Naive thymus-derived CD4-positive, alpha-beta T cell (primary cell): ENCODE data around the gene STIL. TPM values are rescaled to one million over a fixed set of nuclear protein-coding genes. Genes with fewer than 3 reads are reported as not detected.
"Not testable (repeated sequence)": the region's sequence is repeated elsewhere in the genome, so short reads cannot be mapped to it uniquely, and the experiment has no call there.

Experiments
- ATAC-seq: fragments of 150-1000 bp; cut with Tn5 transposase; 2 replicates; pipeline ENCODE4 v1.10.0; 2021; ENCODE audit warnings: mild to moderate bottlenecking, moderate library complexity
- CTCF ChIA-PET: fragments of 350-600 bp; sonication (Branson Sonifier 250); formaldehyde crosslinking; loops from one replicate; lab custom pipeline; 2021; ENCODE audit warnings: antibody characterized with exemption; lab: Charles Lee
- POLR2A ChIA-PET: fragments of 350-600 bp; sonication (Branson Sonifier 250); formaldehyde crosslinking; loops from one replicate; lab custom pipeline; 2021; ENCODE audit warnings: antibody characterized with exemption, inconsistent platforms; lab: Charles Lee
- DNase-seq, 9 donors: peaks; one replicate each; pipeline versions ENCODE4 v3.0.0 to v3.0.0-alpha.2; 2020 to 2022; ENCODE audit warnings: mixed read lengths in 1 of 9
- H3K27ac ChIP-seq: one replicate; pipeline ENCODE4 v1.7.0; 2013; ENCODE audit warnings: mild to moderate bottlenecking, low read depth, low read length, moderate library complexity
- H3K27me3 ChIP-seq, 2 donors: one replicate each; pipeline ENCODE4 v1.7.0; 2013; ENCODE audit warnings: low read length in 2 of 2, mild to moderate bottlenecking in 2 of 2, moderate library complexity in 2 of 2; ENCODE audit not compliant: control insufficient read depth in 2 of 2, insufficient read depth in 2 of 2
- H3K36me3 ChIP-seq, 3 experiments: 1 replicate in 2 of 3; 2 replicates in 1 of 3; pipeline ENCODE4 v1.7.0; 2013; ENCODE audit warnings: low read length in 3 of 3, mild to moderate bottlenecking in 3 of 3, moderate library complexity in 1 of 3; ENCODE audit not compliant: insufficient read depth in 3 of 3, control insufficient read depth in 2 of 3
- H3K4me1 ChIP-seq, 2 donors: one replicate each; pipeline ENCODE4 v1.7.0; 2013; ENCODE audit warnings: low read length in 2 of 2, mild to moderate bottlenecking in 2 of 2, moderate library complexity in 1 of 2; ENCODE audit not compliant: control insufficient read depth in 2 of 2, insufficient read depth in 2 of 2
- H3K4me3 ChIP-seq: 2 replicates; pipeline ENCODE4 v1.7.0; 2013; ENCODE audit warnings: mild to moderate bottlenecking, low read length
- H3K9me3 ChIP-seq, 3 experiments: 1 replicate in 2 of 3; 2 replicates in 1 of 3; pipeline ENCODE4 v1.7.0; 2013; ENCODE audit warnings: low read length in 3 of 3; ENCODE audit not compliant: control insufficient read depth in 2 of 3
- H3K27ac Mint-ChIP-seq, 9 donors: one replicate each; pipeline ENCODE4 v1.8.0; 2020 to 2022; ENCODE audit warnings: mixed read lengths in 9 of 9, mild to moderate bottlenecking in 8 of 9, moderate library complexity in 5 of 9, inconsistent platforms in 2 of 9
- H3K27me3 Mint-ChIP-seq, 5 donors: one replicate each; pipeline ENCODE4 v1.8.0; 2021 to 2022; ENCODE audit warnings: mixed read lengths in 5 of 5, mild to moderate bottlenecking in 1 of 5
- H3K36me3 Mint-ChIP-seq, 5 donors: one replicate each; pipeline ENCODE4 v1.8.0; 2020 to 2022; ENCODE audit warnings: mixed read lengths in 5 of 5, mild to moderate bottlenecking in 3 of 5, inconsistent platforms in 1 of 5
- H3K4me1 Mint-ChIP-seq, 7 donors: one replicate each; pipeline ENCODE4 v1.8.0; 2020 to 2022; ENCODE audit warnings: mixed read lengths in 7 of 7, mild to moderate bottlenecking in 3 of 7, inconsistent platforms in 1 of 7
- H3K4me3 Mint-ChIP-seq, 10 donors: one replicate each; pipeline ENCODE4 v1.8.0; 2020 to 2022; ENCODE audit warnings: mild to moderate bottlenecking in 10 of 10, mixed read lengths in 10 of 10, moderate library complexity in 6 of 10, inconsistent platforms in 2 of 10
- H3K9me3 Mint-ChIP-seq, 11 donors: one replicate each; pipeline ENCODE4 v1.8.0; 2020 to 2022; ENCODE audit warnings: mixed read lengths in 11 of 11, mild to moderate bottlenecking in 4 of 11, inconsistent platforms in 1 of 11, moderate library complexity in 1 of 11
- intact Hi-C, 2 donors: fragments of 100-400 bp; cut with micrococcal nuclease; formaldehyde crosslinking; loops; one replicate each; pipeline ENCODE4 v1.15.1; 2023
- polyA plus RNA-seq, 2 donors: library from polyadenylated mRNA; unstranded; fragments of 300-500 nt; fragmentation: Illumina TruSeq; gene quantifications; one replicate each; pipeline ENCODE4 v1.2.3, GENCODE V29; 2021
- total RNA-seq, 6 experiments: library from RNA in 5 of 6; stranded (reverse) in 5 of 6; gene quantifications; 1 replicate in 5 of 6; 2 replicates in 1 of 6; pipeline ENCODE4 v1.2.3 and lab custom pipeline; 2021 to 2026

Gene STIL
- total and polyA plus RNA-seq, 7 experiments from 2014 or later = 0.47 to 28.5 (median 1.4) TPM

DNA sequence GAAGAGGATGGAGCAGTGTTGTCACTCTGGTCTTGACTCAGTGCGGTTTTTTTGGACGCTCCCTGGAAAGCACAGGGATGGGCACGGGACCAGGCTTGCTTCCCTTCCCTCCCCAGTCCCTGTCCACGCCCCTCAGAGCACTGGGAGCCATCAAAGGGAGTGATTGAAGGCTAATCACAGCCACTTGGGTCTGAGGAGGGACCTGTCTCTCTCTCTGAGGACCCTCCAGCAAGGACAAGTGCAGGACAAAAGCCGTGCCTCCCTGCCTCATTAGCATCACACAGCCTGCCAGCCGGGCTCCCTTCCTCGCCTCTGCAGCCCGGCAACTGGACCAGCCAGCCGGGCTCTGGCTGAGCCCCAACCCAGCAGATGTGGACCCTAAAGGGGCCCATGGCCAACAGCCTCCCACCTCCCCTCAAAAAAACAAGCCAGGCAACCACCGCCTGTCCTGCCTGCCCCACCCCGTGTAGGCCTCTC is 105.5 kb downstream of the STIL start:
- Histone ChIP-seq H3K4me1 (no peaks in the 10 kb centered on the region), H3K27ac (no peak overlapping the region), H3K9me3 (no peaks in the 10 kb centered on the region), H3K4me3 (no peak overlapping the region), H3K36me3 (no peaks in the 10 kb centered on the region), H3K27me3 (no peaks in the 10 kb centered on the region)
- peaks cover 13 to 47% (median 27%) of the 10 kb centered on the region in 5 donors for H3K27me3 Mint-ChIP-seq
- no peak overlapping the region for H3K4me3 Mint-ChIP-seq
- CTCF ChIA-PET = no interaction called here
- intact Hi-C loops = no loop called here
- POLR2A ChIA-PET = no interaction called here
- peaks cover 0 to 2% (median 0%) of the 10 kb centered on the region in 11 donors for H3K9me3 Mint-ChIP-seq
- peaks cover 0 to 12% (median 0%) of the 10 kb centered on the region in 7 donors for H3K4me1 Mint-ChIP-seq
- DNase-seq = no peak
- no peak overlapping the region for H3K27ac Mint-ChIP-seq
- no peak for ATAC-seq
- H3K36me3 Mint-ChIP-seq = no peaks in the 10 kb centered on the region

DNA sequence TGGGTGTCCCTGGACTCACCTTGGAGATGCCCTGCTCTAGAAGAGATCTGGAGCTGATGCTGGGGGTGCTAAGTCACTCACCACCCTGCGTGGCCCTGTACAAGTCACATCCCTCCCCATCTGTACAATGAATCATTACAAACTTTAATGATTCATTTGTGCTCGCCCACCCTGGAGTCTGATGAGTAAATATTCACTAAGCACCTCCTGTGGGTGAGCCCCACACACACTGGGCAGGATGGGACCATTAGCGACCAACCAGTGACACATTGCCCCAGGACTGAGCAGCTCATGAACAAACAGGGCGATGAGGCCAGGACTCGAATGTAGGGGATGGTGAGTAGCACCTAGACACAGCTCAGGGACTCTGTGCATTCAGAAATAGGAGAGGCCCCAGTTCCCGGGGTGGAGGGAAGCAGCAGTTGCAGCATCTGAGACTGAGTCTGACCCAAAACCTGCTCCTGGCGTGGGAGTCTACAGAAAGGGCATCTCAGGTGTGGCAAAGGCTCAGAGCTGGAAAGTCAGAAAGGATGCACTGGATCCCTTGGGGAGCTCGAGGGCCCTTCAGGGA is 106.1 kb downstream of the STIL start:
- intact Hi-C loops = no loop called here
- H3K9me3 ChIP-seq = no peaks in the 10 kb centered on the region
- Mint-ChIP-seq H3K27ac (no peak overlapping the region), H3K9me3 (peaks cover 0 to 4% (median 0%) of the 10 kb centered on the region in 11 donors), H3K4me3 (no peak overlapping the region), H3K36me3 (no peaks in the 10 kb centered on the region), H3K27me3 (peaks cover 18 to 48% (median 27%) of the 10 kb centered on the region in 5 donors), H3K4me1 (peaks cover 0 to 12% (median 0%) of the 10 kb centered on the region in 7 donors)
- ChIA-PET CTCF (no interaction called here), POLR2A (no interaction called here)
- no peak for ATAC-seq
- no peaks in the 10 kb centered on the region for H3K36me3 ChIP-seq
- no peak overlapping the region for H3K27ac ChIP-seq
- no peaks in the 10 kb centered on the region for H3K27me3 ChIP-seq
- no peak for DNase-seq
- no peaks in the 10 kb centered on the region for H3K4me1 ChIP-seq
- no peak overlapping the region for H3K4me3 ChIP-seq

DNA sequence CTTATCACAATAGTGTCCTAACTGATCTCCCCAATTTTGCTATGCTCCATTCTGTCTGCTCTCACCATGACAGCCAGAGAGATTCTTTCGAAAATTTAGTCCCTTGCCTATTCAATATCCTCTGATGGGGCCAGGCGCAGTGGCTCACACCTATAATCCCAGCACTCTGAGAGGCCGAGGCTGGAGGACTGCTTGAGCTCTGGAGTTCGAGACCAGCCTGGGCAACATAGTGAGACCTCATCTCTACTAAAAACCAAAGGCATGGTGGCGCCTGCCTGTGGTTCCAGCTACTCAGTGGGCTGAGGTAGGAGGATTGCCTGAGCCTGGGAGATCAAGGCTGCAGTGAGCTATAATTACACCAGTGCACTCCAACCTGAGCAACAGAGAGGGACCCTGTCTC is 108.0 kb downstream of the STIL start:
- peaks cover 0 to 7% (median 0%) of the 10 kb centered on the region in 11 donors for H3K9me3 Mint-ChIP-seq
- H3K27me3 Mint-ChIP-seq = peaks cover 18 to 55% (median 35%) of the 10 kb centered on the region in 5 donors
- no peak overlapping the region for H3K27ac Mint-ChIP-seq
- no peaks in the 10 kb centered on the region for H3K9me3 ChIP-seq
- H3K4me3 ChIP-seq = no peak overlapping the region
- H3K36me3 ChIP-seq = no peaks in the 10 kb centered on the region
- CTCF ChIA-PET = no interaction called here
- intact Hi-C loops = no loop called here
- no peak for DNase-seq
- no peak overlapping the region for H3K27ac ChIP-seq
- no peaks in the 10 kb centered on the region for H3K36me3 Mint-ChIP-seq
- POLR2A ChIA-PET = interaction anchor here (0.7 kb wide), 1 partner anchor 180 kb away, joined by 3 read pairs; no protein-coding TSS in a partner anchor
- H3K4me1 ChIP-seq = no peaks in the 10 kb centered on the region
- H3K4me1 Mint-ChIP-seq = peaks cover 0 to 6% (median 0%) of the 10 kb centered on the region in 7 donors
- H3K27me3 ChIP-seq = no peaks in the 10 kb centered on the region
- no peak for ATAC-seq
- no peak overlapping the region for H3K4me3 Mint-ChIP-seq

DNA sequence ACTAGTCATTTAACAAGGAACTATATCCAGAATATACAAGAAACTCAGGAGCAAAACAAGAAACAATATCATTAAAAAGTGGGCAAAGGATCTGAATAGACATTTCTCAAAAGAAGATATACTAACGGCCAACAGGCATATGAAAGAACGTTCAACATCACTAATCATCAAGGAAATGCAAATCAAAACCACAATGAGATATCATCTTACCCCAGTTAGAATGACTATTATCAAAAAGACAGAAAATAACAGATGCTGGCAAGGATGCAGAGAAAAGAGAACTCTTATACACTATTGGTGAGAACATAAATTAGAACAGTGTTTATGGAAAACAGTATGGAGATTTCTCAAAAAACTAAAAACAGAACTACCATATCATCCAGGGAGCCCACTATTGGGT is 110.4 kb downstream of the STIL start:
- H3K9me3 Mint-ChIP-seq, H3K4me3 ChIP-seq, ATAC-seq, H3K36me3 ChIP-seq, H3K27ac ChIP-seq, H3K4me1 Mint-ChIP-seq, H3K27ac Mint-ChIP-seq, DNase-seq, H3K4me3 Mint-ChIP-seq, H3K27me3 ChIP-seq, H3K4me1 ChIP-seq, H3K9me3 ChIP-seq, POLR2A ChIA-PET, H3K36me3 Mint-ChIP-seq, intact Hi-C loops: not testable (repeated sequence)
- peaks cover 37 to 59% (median 51%) of the 10 kb centered on the region in 5 donors for H3K27me3 Mint-ChIP-seq
- CTCF ChIA-PET = interaction anchor here (2.3 kb wide), 1 partner anchor 10 kb away, joined by 6 read pairs; no protein-coding TSS in a partner anchor

DNA sequence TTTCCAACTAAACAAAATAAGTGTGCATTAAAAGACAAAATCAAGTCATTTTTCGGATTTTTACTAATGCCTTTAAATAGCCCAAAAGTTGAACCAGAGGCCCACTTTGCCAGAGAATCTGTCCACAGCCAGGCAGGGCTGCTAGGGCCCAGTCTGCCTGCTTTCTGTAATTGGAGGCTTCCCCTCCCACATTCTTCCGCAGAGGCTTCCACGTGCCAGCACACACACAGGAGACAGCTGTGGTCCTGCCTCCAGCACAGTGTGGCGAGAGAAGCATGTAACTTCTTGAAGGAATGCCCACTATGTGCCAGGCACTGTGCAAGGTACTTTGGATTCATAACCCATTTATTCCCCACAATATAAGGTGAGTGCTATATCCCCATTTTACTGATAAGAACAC is 112.8 kb downstream of the STIL start:
- Histone ChIP-seq H3K27me3 (no peaks in the 10 kb centered on the region), H3K27ac (no peak overlapping the region), H3K4me1 (no peaks in the 10 kb centered on the region), H3K4me3 (no peak overlapping the region), H3K9me3 (no peaks in the 10 kb centered on the region), H3K36me3 (no peaks in the 10 kb centered on the region)
- peaks cover 0 to 1% (median 0%) of the 10 kb centered on the region in 7 donors for H3K4me1 Mint-ChIP-seq
- ChIA-PET CTCF (interaction anchor here (1.0 kb wide), 1 partner anchor 8 kb away, joined by 4 read pairs; no protein-coding TSS in a partner anchor), POLR2A (no interaction called here)
- ATAC-seq (no peak), DNase-seq (no peak)
- H3K4me3 Mint-ChIP-seq = no peak overlapping the region
- H3K36me3 Mint-ChIP-seq = no peaks in the 10 kb centered on the region
- peaks cover 48 to 63% (median 52%) of the 10 kb centered on the region in 5 donors for H3K27me3 Mint-ChIP-seq
- peaks cover 0 to 7% (median 0%) of the 10 kb centered on the region in 11 donors for H3K9me3 Mint-ChIP-seq
- H3K27ac Mint-ChIP-seq = no peak overlapping the region
- intact Hi-C loops = no loop called here

Other genes starting within 250 kb of the STIL start
- not detected for gene CYP4Z1, start 246.9 kb downstream of the STIL start, total RNA-seq
- gene CYP4Z1, start 246.9 kb downstream of the STIL start, polyA plus RNA-seq = not detected
- not detected for gene CYP4A22, start 176.7 kb downstream of the STIL start, total RNA-seq
- gene CYP4A22, start 176.7 kb downstream of the STIL start, polyA plus RNA-seq = not detected
- gene PDZK1IP1, start 124.1 kb downstream of the STIL start, total RNA-seq = not detected
- gene PDZK1IP1, start 124.1 kb downstream of the STIL start, polyA plus RNA-seq = not detected
- 1 to 10 TPM in 1 of 5 experiments, under 1 TPM in 1, not detected in 3; 0.42 to 4.0 TPM for gene TAL1, start 81.9 kb downstream of the STIL start, total RNA-seq
- gene TAL1, start 81.9 kb downstream of the STIL start, polyA plus RNA-seq = not detected
- gene CMPK1, start 19.6 kb upstream of the STIL start, total RNA-seq = 100 to 1,000 TPM in 3 of 5 experiments, 10 to 100 TPM in 2; 83.2 to 141 (median 106) TPM
- gene CMPK1, start 19.6 kb upstream of the STIL start, polyA plus RNA-seq = 100 to 1,000 TPM; 147 to 159 TPM
- gene FOXE3, start 102.1 kb upstream of the STIL start, total RNA-seq = not detected
- not detected for gene FOXE3, start 102.1 kb upstream of the STIL start, polyA plus RNA-seq
- gene FOXD2, start 123.9 kb upstream of the STIL start, total RNA-seq = under 1 TPM; 0.16 to 0.59 (median 0.24) TPM
- under 1 TPM; 0.05 TPM for gene FOXD2, start 123.9 kb upstream of the STIL start, polyA plus RNA-seq